GM12878 (cell line): ENCODE data around the gene RAB10. TPM values are rescaled to one million over a fixed set of nuclear protein-coding genes. Genes with fewer than 3 reads are reported as not detected.
"Not testable (repeated sequence)": the region's sequence is repeated elsewhere in the genome, so short reads cannot be mapped to it uniquely, and the experiment has no call there.

Source experiments
- ATAC-seq: fragments of 200-7000 bp; cut with Tn5 transposase; 3 replicates; pipeline ENCODE4 v1.9.1; 2020; ENCODE audit warnings: mild to moderate bottlenecking, moderate library complexity
- BruUV-seq: library from RNA; stranded (reverse); fragments of 400-500 nt; replicated peaks from 2 replicates; lab custom pipeline; 2021; lab: Mats Ljungman, UMichigan
- CTCF ChIA-PET: fragments of 300-600 bp; sonication (Branson Sonifier 250); formaldehyde crosslinking; extraction: SDS; loops from one replicate; lab custom pipeline; 2021; ENCODE audit warnings: inconsistent platforms; lab: Yijun Ruan, JAX
- POLR2A ChIA-PET: fragments of 350-600 bp; formaldehyde crosslinking; extraction: SDS; loops from one replicate; lab custom pipeline; 2021; ENCODE audit warnings: inconsistent platforms; lab: Charles Lee
- RAD21 ChIA-PET: fragments of 300-600 bp; sonication (Branson Sonifier 250); formaldehyde crosslinking; loops from one replicate; lab custom pipeline; 2023; ENCODE audit warnings: antibody characterized with exemption; ENCODE audit not compliant: unreplicated experiment; lab: Charles Lee
- SMC1A ChIA-PET: fragments of 300-600 bp; sonication (Branson Sonifier 250); formaldehyde crosslinking; loops from one replicate; lab custom pipeline; 2023; ENCODE audit not compliant: unreplicated experiment, uncharacterized antibody; lab: Charles Lee
- DNase-seq: peaks from one replicate; pipeline ENCODE4 v3.0.0-alpha.2; 2011; ENCODE audit warnings: low read depth, low spot score
- FAIRE-seq: peaks from 3 replicates; lab custom pipeline; 2011; peaks lifted over from hg19 to GRCh38; lab: Jason Lieb, UNC
- H2AFZ ChIP-seq: 2 replicates; pipeline ENCODE4 v1.6.0; 2011; ENCODE audit warnings: low read depth, low read length, control low read depth; ENCODE audit not compliant: control insufficient read depth
- H3K27ac ChIP-seq: 2 replicates; pipeline ENCODE4 v1.5.1; 2011; ENCODE audit warnings: control low read depth; ENCODE audit not compliant: control insufficient read depth, insufficient read depth
- H3K27me3 ChIP-seq, 2 experiments: replicated peaks in 1 of 2; 2 replicates each; pipeline versions ENCODE4 v1.6.0 to v1.6.1; 2011; ENCODE audit warnings: low read length in 1 of 2; ENCODE audit not compliant: control insufficient read depth in 2 of 2, insufficient read depth in 2 of 2
- H3K36me3 ChIP-seq, 2 experiments: 2 replicates each; pipeline ENCODE4 v1.5.1; 2011; ENCODE audit warnings: low read length in 1 of 2; ENCODE audit not compliant: control insufficient read depth in 2 of 2, insufficient read depth in 2 of 2
- H3K4me1 ChIP-seq: 2 replicates; pipeline ENCODE4 v1.6.1; 2011; ENCODE audit warnings: mild to moderate bottlenecking, low read length, moderate library complexity, mixed read lengths; ENCODE audit not compliant: control insufficient read depth, insufficient read depth
- H3K4me2 ChIP-seq: 2 replicates; pipeline ENCODE4 v1.6.0; 2011; ENCODE audit warnings: control low read depth; ENCODE audit not compliant: control insufficient read depth, insufficient read depth
- H3K4me3 ChIP-seq: fragments of 200-600 bp; sonication (generic); 2 replicates; pipeline ENCODE4 v1.5.1; 2016
- H3K79me2 ChIP-seq: 2 replicates; pipeline ENCODE4 v1.6.0; 2011; ENCODE audit warnings: low read length; ENCODE audit not compliant: control insufficient read depth, insufficient read depth
- H3K9ac ChIP-seq: 2 replicates; pipeline ENCODE4 v1.8.0; 2011; ENCODE audit warnings: low read length, control low read depth, mixed read lengths; ENCODE audit not compliant: control insufficient read depth, insufficient read depth
- H3K9me3 ChIP-seq: replicated peaks from 3 replicates; pipeline ENCODE4 v1.5.1; 2011; ENCODE audit warnings: mild to moderate bottlenecking, low read length; ENCODE audit not compliant: control insufficient read depth, insufficient read depth
- H4K20me1 ChIP-seq: 2 replicates; pipeline ENCODE4 v1.6.0; 2011; ENCODE audit not compliant: control insufficient read depth, insufficient read depth
- BACH1 ChIP-seq: fragments of 450-650 bp; IDR thresholded peaks from 2 replicates; pipeline ENCODE4 v1.6.1; 2017; ENCODE audit warnings: mild to moderate bottlenecking, borderline replicate concordance
- BRCA1 ChIP-seq: IDR thresholded peaks from 2 replicates; pipeline ENCODE4 v1.6.1; 2011; ENCODE audit warnings: low read depth, low read length, improper control_type of control experiment
- NFYA ChIP-seq: IDR thresholded peaks from 2 replicates; pipeline ENCODE4 v1.6.1; 2011; ENCODE audit warnings: low read depth, mild to moderate bottlenecking, low read length, improper control_type of control experiment, borderline replicate concordance
- POLR2AphosphoS5 ChIP-seq: IDR thresholded peaks from 2 replicates; pipeline ENCODE4 v1.6.1; 2011; ENCODE audit warnings: mild to moderate bottlenecking, low read length, inconsistent platforms
- WRNIP1 ChIP-seq: IDR thresholded peaks from 2 replicates; pipeline ENCODE4 v1.6.1; 2011; ENCODE audit warnings: low read depth, low read length, improper control_type of control experiment, borderline replicate concordance
- WGBS: methylation state at CpG from one replicate; pipeline ENCODE4 v1.1.6; 2016; ENCODE audit warnings: low lambda C conversion rate; ENCODE audit not compliant: insufficient replicate concordance, insufficient coverage; ENCODE audit errors: missing lambda C conversion rate; 5-methylcytosine and 5-hydroxymethylcytosine counted together
- in situ Hi-C: fragments of 300-500 bp; cut with MboI; formaldehyde crosslinking; loops from 9 replicates; pipeline ENCODE4 v1.14.3; 2018; ENCODE audit warnings: mixed read lengths
- intact Hi-C: fragments of 100-400 bp; cut with micrococcal nuclease; formaldehyde crosslinking; loops from one replicate; pipeline ENCODE4 v1.14.2; 2022; ENCODE audit not compliant: unreplicated experiment
- polyA plus RNA-seq, 11 experiments: library from polyadenylated mRNA; depleted of rRNA in 4 of 11; unstranded in 6 of 11; stranded (reverse) in 5 of 11; fragments of >200 nt; fragmentation: Nextera tagmentation in 4 of 11; fragmentation: Illumina TruSeq in 1 of 11; extraction: Ambion mirVana in 4 of 11; extraction: Trizol in 1 of 11; gene quantifications; 1 replicate in 1 of 11; 2 replicates in 10 of 11; pipeline versions ENCODE4 v1.2.1 to v1.2.3, GENCODE V29; 2011 to 2016; ENCODE audit warnings: inconsistent platforms in 2 of 11, missing spikeins in 2 of 11, low read depth in 1 of 11
- total RNA-seq, 4 experiments: library from RNA; depleted of rRNA in 3 of 4; stranded (reverse); fragments of >200 nt in 3 of 4; fragmentation: Illumina TruSeq in 1 of 4; extraction: Trizol in 1 of 4; gene quantifications; 2 replicates each; pipeline versions ENCODE4 v1.2.1 to v1.2.3, GENCODE V29; 2013 to 2021
- TF ChIP-seq, protein P1 (sequence below): IDR thresholded peaks from 2 replicates; pipeline ENCODE4 v1.6.1; 2012; ENCODE audit warnings: improper control_type of control experiment, low read depth, low read length; ENCODE audit not compliant: insufficient replicate concordance

RAB10 gene
- total and polyA plus RNA-seq, 10 of the 15 experiments (the other 5 are each of a cell fraction or from before 2014, with no cell fraction given), result 13.3 to 109 (median 82.0) TPM

DNA sequence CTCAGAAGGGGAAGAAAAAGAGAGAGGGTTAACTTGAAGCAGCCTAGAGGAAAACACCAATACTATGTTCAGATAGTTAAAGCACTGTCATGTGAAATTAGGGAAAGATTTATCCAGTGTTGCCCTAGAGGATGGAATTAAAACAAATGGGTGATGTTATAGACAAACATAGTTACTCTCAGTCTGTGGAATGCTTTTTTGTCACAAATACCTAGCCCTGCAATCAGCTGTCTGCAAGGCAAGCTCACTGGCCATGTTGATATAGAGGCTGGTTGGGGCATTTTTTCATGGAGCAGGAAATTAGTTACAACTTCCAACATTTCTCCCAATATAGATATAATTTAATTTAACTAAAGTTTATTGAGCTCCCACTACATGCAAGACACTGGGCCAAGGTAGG is 8.4 kb upstream of the RAB10 start:
- no peaks in the 10 kb centered on the region for H3K27me3 ChIP-seq
- H3K27ac ChIP-seq, result no peak overlapping the region
- no peaks in the 10 kb centered on the region for H4K20me1 ChIP-seq
- ChIA-PET SMC1A (interaction anchor here (0.6 to 1.1 kb wide), 4 partner anchors 14 to 216 kb away, joined by 3 to 4 read pairs (median 4); no protein-coding TSS in a partner anchor), RAD21 (no interaction called here), POLR2A (no interaction called here), CTCF (interaction anchor here (1.0 kb wide), 2 partner anchors 11 to 74 kb away, joined by 3 read pairs; no protein-coding TSS in a partner anchor)
- DNase-seq (no peak), FAIRE-seq (no peak), ATAC-seq (no peak)
- no peaks in the 10 kb centered on the region for H3K79me2 ChIP-seq
- no peak overlapping the region for H3K9ac ChIP-seq
- H3K4me2 ChIP-seq, result no peak overlapping the region
- BruUV-seq, result no TSS peak
- no peak overlapping the region for H3K4me3 ChIP-seq
- no peaks in the 10 kb centered on the region for H3K9me3 ChIP-seq
- no peak overlapping the region for H2AFZ ChIP-seq
- in situ Hi-C loops, result no loop called here
- H3K36me3 ChIP-seq, result no peaks in the 10 kb centered on the region
- peaks cover 2% of the 10 kb centered on the region; the same call in 1 of the 2 replicates for H3K4me1 ChIP-seq
- TF ChIP-seq WRNIP1 (no peak), BRCA1 (no peak), BACH1 (no peak), POLR2AphosphoS5 (no peak), NFYA (no peak)
- TF ChIP-seq, protein P1, sequence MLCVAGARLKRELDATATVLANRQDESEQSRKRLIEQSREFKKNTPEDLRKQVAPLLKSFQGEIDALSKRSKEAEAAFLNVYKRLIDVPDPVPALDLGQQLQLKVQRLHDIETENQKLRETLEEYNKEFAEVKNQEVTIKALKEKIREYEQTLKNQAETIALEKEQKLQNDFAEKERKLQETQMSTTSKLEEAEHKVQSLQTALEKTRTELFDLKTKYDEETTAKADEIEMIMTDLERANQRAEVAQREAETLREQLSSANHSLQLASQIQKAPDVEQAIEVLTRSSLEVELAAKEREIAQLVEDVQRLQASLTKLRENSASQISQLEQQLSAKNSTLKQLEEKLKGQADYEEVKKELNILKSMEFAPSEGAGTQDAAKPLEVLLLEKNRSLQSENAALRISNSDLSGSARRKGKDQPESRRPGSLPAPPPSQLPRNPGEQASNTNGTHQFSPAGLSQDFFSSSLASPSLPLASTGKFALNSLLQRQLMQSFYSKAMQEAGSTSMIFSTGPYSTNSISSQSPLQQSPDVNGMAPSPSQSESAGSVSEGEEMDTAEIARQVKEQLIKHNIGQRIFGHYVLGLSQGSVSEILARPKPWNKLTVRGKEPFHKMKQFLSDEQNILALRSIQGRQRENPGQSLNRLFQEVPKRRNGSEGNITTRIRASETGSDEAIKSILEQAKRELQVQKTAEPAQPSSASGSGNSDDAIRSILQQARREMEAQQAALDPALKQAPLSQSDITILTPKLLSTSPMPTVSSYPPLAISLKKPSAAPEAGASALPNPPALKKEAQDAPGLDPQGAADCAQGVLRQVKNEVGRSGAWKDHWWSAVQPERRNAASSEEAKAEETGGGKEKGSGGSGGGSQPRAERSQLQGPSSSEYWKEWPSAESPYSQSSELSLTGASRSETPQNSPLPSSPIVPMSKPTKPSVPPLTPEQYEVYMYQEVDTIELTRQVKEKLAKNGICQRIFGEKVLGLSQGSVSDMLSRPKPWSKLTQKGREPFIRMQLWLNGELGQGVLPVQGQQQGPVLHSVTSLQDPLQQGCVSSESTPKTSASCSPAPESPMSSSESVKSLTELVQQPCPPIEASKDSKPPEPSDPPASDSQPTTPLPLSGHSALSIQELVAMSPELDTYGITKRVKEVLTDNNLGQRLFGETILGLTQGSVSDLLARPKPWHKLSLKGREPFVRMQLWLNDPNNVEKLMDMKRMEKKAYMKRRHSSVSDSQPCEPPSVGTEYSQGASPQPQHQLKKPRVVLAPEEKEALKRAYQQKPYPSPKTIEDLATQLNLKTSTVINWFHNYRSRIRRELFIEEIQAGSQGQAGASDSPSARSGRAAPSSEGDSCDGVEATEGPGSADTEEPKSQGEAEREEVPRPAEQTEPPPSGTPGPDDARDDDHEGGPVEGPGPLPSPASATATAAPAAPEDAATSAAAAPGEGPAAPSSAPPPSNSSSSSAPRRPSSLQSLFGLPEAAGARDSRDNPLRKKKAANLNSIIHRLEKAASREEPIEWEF, result no peak
- TF ChIP-seq, all 136 proteins: peak for 0
- intact Hi-C loops, result no loop called here

GRCh38 chr2:26028083-26028482 is 5.8 kb upstream of the RAB10 start:
- 48% methylated on average over 16 of the region's 16 CpGs for WGBS
- DNase-seq, H3K4me2 ChIP-seq, in situ Hi-C loops, ATAC-seq, H3K27me3 ChIP-seq, H3K27ac ChIP-seq, intact Hi-C loops, H4K20me1 ChIP-seq, H2AFZ ChIP-seq, RAD21 ChIA-PET, BruUV-seq, H3K4me1 ChIP-seq, FAIRE-seq, H3K9ac ChIP-seq, H3K79me2 ChIP-seq, H3K4me3 ChIP-seq, H3K36me3 ChIP-seq, POLR2A ChIA-PET, SMC1A ChIA-PET, H3K9me3 ChIP-seq: not testable (repeated sequence)
- CTCF ChIA-PET, result interaction anchor here (1.3 kb wide), 1 partner anchor 36 kb away, joined by 5 read pairs; no protein-coding TSS in a partner anchor
